Esophagus muscularis mucosa (tissue), 4 donors: ENCODE data around the gene CAMTA1. TPM values are rescaled to one million over a fixed set of nuclear protein-coding genes. Genes with fewer than 3 reads are reported as not detected.

Source experiments
- DNase-seq: peaks from one replicate; pipeline ENCODE4 v3.0.0-alpha.2; 2017; ENCODE audit errors: extremely low spot score
- H3K27ac ChIP-seq, 4 donors: fragments of 200-600 bp; sonication (generic); replicated peaks in 1 of 4; 1 replicate in 3 of 4; 2 replicates in 1 of 4; pipeline ENCODE4 v1.5.1; 2016 to 2019; ENCODE audit warnings: mild to moderate bottlenecking in 1 of 4
- H3K27me3 ChIP-seq, 4 donors: fragments of 200-600 bp; sonication (generic); one replicate each; pipeline versions ENCODE4 v1.5.1 to v1.6.0; 2016 to 2019
- H3K36me3 ChIP-seq, 4 donors: fragments of 200-600 bp; sonication (generic); one replicate each; pipeline ENCODE4 v1.5.1; 2016 to 2019
- H3K4me1 ChIP-seq, 4 donors: fragments of 200-600 bp; sonication (generic); one replicate each; pipeline ENCODE4 v1.5.1; 2016 to 2019
- H3K4me3 ChIP-seq, 4 donors: fragments of 200-600 bp; sonication (generic); 1 replicate in 2 of 4; 2 replicates in 2 of 4; pipeline ENCODE4 v1.5.1; 2016 to 2019; ENCODE audit warnings: mild to moderate bottlenecking in 4 of 4, moderate library complexity in 1 of 4
- H3K9me3 ChIP-seq, 4 donors: fragments of 200-600 bp; sonication (generic); 1 replicate in 3 of 4; 2 replicates in 1 of 4; pipeline ENCODE4 v1.5.1; 2016 to 2019
- CTCF ChIP-seq, 3 experiments: fragments of 200-600 bp in 2 of 3; fragments of 450-650 bp in 1 of 3; sonication (generic) in 2 of 3; IDR thresholded peaks; one replicate each; pipeline ENCODE4 v1.5.1; 2017 to 2019; ENCODE audit warnings: antibody characterized with exemption in 3 of 3, mild to moderate bottlenecking in 2 of 3, moderate library complexity in 1 of 3
- EP300 ChIP-seq: sonication (generic); formaldehyde crosslinking; IDR thresholded peaks from one replicate; pipeline ENCODE4 v1.6.1; 2017; ENCODE audit warnings: antibody characterized with exemption
- POLR2A ChIP-seq: fragments of 450-650 bp; IDR thresholded peaks from one replicate; pipeline ENCODE4 v1.6.1; 2017; ENCODE audit warnings: antibody characterized with exemption, moderate library complexity, mild to moderate bottlenecking, low read depth
- POLR2AphosphoS5 ChIP-seq, 2 donors: sonication (generic); formaldehyde crosslinking; IDR thresholded peaks; one replicate each; pipeline ENCODE4 v1.6.1; 2017; ENCODE audit warnings: antibody characterized with exemption in 2 of 2
- WGBS: methylation state at CpG from one replicate; pipeline ENCODE4 v1.1.5; 2018; 5-methylcytosine and 5-hydroxymethylcytosine counted together
- intact Hi-C: fragments of 100-400 bp; cut with DNase I; formaldehyde crosslinking; loops from one replicate; pipeline ENCODE4 v1.15.1; 2023
- total RNA-seq, 4 donors: library from RNA; depleted of rRNA; stranded (reverse); fragments of >200 nt; gene quantifications; one replicate each; pipeline versions ENCODE4 v1.1.0 to v1.2.1, GENCODE V29; 2016

The CAMTA1 gene
- total RNA-seq, 4 donors from 2014 or later = 109 to 226 (median 139) TPM

DNA sequence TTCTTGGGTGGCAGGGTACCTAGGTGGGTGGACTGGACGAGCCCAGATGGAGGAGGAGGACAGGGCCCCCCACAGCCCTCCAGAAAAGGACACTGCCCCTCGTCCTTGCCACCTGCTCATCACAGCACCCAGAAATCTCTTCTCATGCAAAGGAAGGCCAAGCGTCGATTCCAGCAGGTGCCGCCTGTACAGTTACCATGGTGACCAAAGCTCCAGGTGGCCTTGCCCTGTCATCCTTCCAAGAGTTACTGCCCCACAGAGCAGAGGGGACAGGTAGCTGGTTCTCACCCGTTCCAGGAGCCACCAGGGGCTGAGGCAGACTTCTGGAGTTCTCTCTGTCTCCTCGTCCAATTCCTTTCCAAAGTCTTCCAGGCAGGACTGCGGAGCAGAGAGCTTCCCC is 865.9 kb downstream of the CAMTA1 start:
- intact Hi-C loops = no loop called here
- Histone ChIP-seq H3K27ac (no peak overlapping the region), H3K4me3 (no peak overlapping the region), H3K36me3 (no peaks in the 10 kb centered on the region), H3K27me3 (peaks cover 0 to 8% (median 0%) of the 10 kb centered on the region in 4 donors), H3K9me3 (no peaks in the 10 kb centered on the region), H3K4me1 (peaks cover 16 to 31% (median 20%) of the 10 kb centered on the region in 4 donors)
- DNase-seq = no peak
- no peak for TF ChIP-seq CTCF (IDR thresholded peaks at IDR 0.05)
- TF ChIP-seq EP300 = no peak
- no peak for TF ChIP-seq POLR2AphosphoS5 (IDR thresholded peaks at IDR 0.05)
- no peak for TF ChIP-seq POLR2A
- WGBS = 81% methylated on average over 4 of the region's 8 CpGs

GRCh38 chr1:7652061-7652460 is 866.8 kb downstream of the CAMTA1 start:
- no peak overlapping the region for H3K27ac ChIP-seq
- H3K9me3 ChIP-seq = no peaks in the 10 kb centered on the region
- no peak overlapping the region for H3K4me3 ChIP-seq
- 62% methylated on average over 6 of the region's 7 CpGs for WGBS
- no peak for DNase-seq
- peaks cover 16 to 27% (median 17%) of the 10 kb centered on the region in 4 donors for H3K4me1 ChIP-seq
- H3K27me3 ChIP-seq = peaks cover 0 to 8% (median 0%) of the 10 kb centered on the region in 4 donors
- no peaks in the 10 kb centered on the region for H3K36me3 ChIP-seq
- intact Hi-C loops = no loop called here
- no peak for TF ChIP-seq POLR2AphosphoS5 (IDR thresholded peaks at IDR 0.05)
- TF ChIP-seq EP300 = no peak
- no peak for TF ChIP-seq CTCF (IDR thresholded peaks at IDR 0.05)
- TF ChIP-seq POLR2A = no peak

- intact Hi-C loops = no loop called here
- Histone ChIP-seq H3K36me3 (no peaks in the 10 kb centered on the region), H3K9me3 (no peaks in the 10 kb centered on the region), H3K27me3 (peaks cover 0 to 5% (median 0%) of the 10 kb centered on the region in 4 donors), H3K27ac (no peak overlapping the region), H3K4me3 (no peak overlapping the region), H3K4me1 (peaks cover 11 to 22% (median 15%) of the 10 kb centered on the region in 4 donors)
- DNase-seq = no peak
- TF ChIP-seq POLR2AphosphoS5 (IDR thresholded peaks at IDR 0.05) (no peak), EP300 (no peak), POLR2A (no peak), CTCF (IDR thresholded peaks at IDR 0.05) (no peak)
- 79% methylated on average over 10 of the region's 12 CpGs for WGBS
Measured at GRCh38 chr1:7652515-7653098, 867.4 kb downstream of the CAMTA1 start.

GRCh38 chr1:7654725-7655124 is 869.5 kb downstream of the CAMTA1 start:
- Histone ChIP-seq H3K36me3 (no peaks in the 10 kb centered on the region), H3K27me3 (no peaks in the 10 kb centered on the region), H3K4me3 (no peak overlapping the region), H3K9me3 (no peaks in the 10 kb centered on the region), H3K27ac (no peak overlapping the region), H3K4me1 (peaks cover 0 to 2% (median 0%) of the 10 kb centered on the region in 4 donors)
- DNase-seq = no peak
- intact Hi-C loops = no loop called here
- TF ChIP-seq CTCF (IDR thresholded peaks at IDR 0.05) (no peak), EP300 (no peak), POLR2AphosphoS5 (IDR thresholded peaks at IDR 0.05) (no peak), POLR2A (no peak)
- WGBS = 78% methylated on average over 1 of the region's 1 CpG

- Histone ChIP-seq H3K27me3 (peaks cover 0 to 2% (median 0%) of the 10 kb centered on the region in 4 donors), H3K27ac (no peak overlapping the region), H3K4me3 (no peak overlapping the region), H3K4me1 (no peaks in the 10 kb centered on the region), H3K9me3 (no peaks in the 10 kb centered on the region), H3K36me3 (no peaks in the 10 kb centered on the region)
- DNase-seq = no peak
- WGBS = 97% methylated on average over 2 of the region's 2 CpGs
- TF ChIP-seq POLR2A = no peak
- no peak for TF ChIP-seq EP300
- TF ChIP-seq POLR2AphosphoS5 (IDR thresholded peaks at IDR 0.05) = no peak
- TF ChIP-seq CTCF (IDR thresholded peaks at IDR 0.05) = no peak
- intact Hi-C loops = no loop called here
Measured at GRCh38 chr1:7655354-7655753, 870.1 kb downstream of the CAMTA1 start.
